H1 (cell line): ENCODE data around the gene TYK2. TPM values are rescaled to one million over a fixed set of nuclear protein-coding genes. Genes with fewer than 3 reads are reported as not detected.

Experiments used
- CTCF ChIA-PET: fragments of 300-600 bp; sonication (Branson Sonifier 250); formaldehyde crosslinking; loops from one replicate; lab custom pipeline; 2021; ENCODE audit not compliant: partially characterized antibody; lab: Charles Lee
- POLR2A ChIA-PET: fragments of 300-600 bp; sonication (Branson Sonifier 250); formaldehyde crosslinking; loops from one replicate; lab custom pipeline; 2021; ENCODE audit warnings: inconsistent platforms; ENCODE audit not compliant: partially characterized antibody; lab: Charles Lee
- DNase-seq, 2 experiments: peaks; one replicate each; pipeline versions ENCODE4 v3.0.0 to v3.0.0-alpha.2; 2010 to 2022; ENCODE audit warnings: low spot score in 2 of 2, low read depth in 1 of 2, mixed read lengths in 1 of 2
- FAIRE-seq: peaks from 2 replicates; lab custom pipeline; 2011; peaks lifted over from hg19 to GRCh38; lab: Jason Lieb, UNC
- H2AFZ ChIP-seq: 2 replicates; pipeline ENCODE4 v1.8.1; 2012; ENCODE audit warnings: low read length, inconsistent platforms
- H2AK5ac ChIP-seq: 2 replicates; pipeline ENCODE4 v1.6.1; 2013; ENCODE audit warnings: low read depth, low read length
- H2BK120ac ChIP-seq: replicated peaks from 2 replicates; pipeline ENCODE3; 2013; ENCODE audit warnings: low read depth, low read length, inconsistent platforms
- H2BK12ac ChIP-seq: 2 replicates; pipeline ENCODE4 v1.6.1; 2013; ENCODE audit warnings: low read depth, low read length
- H2BK15ac ChIP-seq: 2 replicates; pipeline ENCODE4 v1.6.1; 2013; ENCODE audit warnings: low read length
- H2BK20ac ChIP-seq: 2 replicates; pipeline ENCODE4 v1.6.1; 2013; ENCODE audit warnings: low read length
- H2BK5ac ChIP-seq: 2 replicates; pipeline ENCODE4 v1.6.1; 2013; ENCODE audit warnings: low read depth, low read length
- H3K14ac ChIP-seq: 2 replicates; pipeline ENCODE4 v1.6.1; 2013; ENCODE audit warnings: inconsistent platforms; ENCODE audit not compliant: insufficient read length
- H3K18ac ChIP-seq: 2 replicates; pipeline ENCODE4 v1.6.1; 2013; ENCODE audit warnings: low read length; ENCODE audit errors: extremely low read depth
- H3K23ac ChIP-seq: 2 replicates; pipeline ENCODE4 v1.6.1; 2013; ENCODE audit warnings: inconsistent platforms; ENCODE audit not compliant: insufficient read length
- H3K23me2 ChIP-seq: 2 replicates; pipeline ENCODE4 v1.6.1; 2013; ENCODE audit warnings: low read depth, low read length
- H3K27ac ChIP-seq: 2 replicates; pipeline ENCODE4 v1.6.1; 2011; ENCODE audit warnings: low read depth, low read length, inconsistent platforms
- H3K27me3 ChIP-seq, 4 experiments: replicated peaks in 1 of 4; 1 replicate in 1 of 4; 2 replicates in 3 of 4; pipeline versions ENCODE4 v1.6.1 to v1.8.1; 2011 to 2013; ENCODE audit warnings: low read length in 3 of 4, mild to moderate bottlenecking in 3 of 4, inconsistent platforms in 2 of 4, mixed read lengths in 2 of 4, moderate library complexity in 1 of 4; ENCODE audit not compliant: control insufficient read depth in 3 of 4, insufficient read depth in 3 of 4; ENCODE audit errors: extremely low read depth in 1 of 4
- H3K36me3 ChIP-seq, 4 experiments: 2 replicates each; pipeline versions ENCODE4 v1.6.1 to v1.8.1; 2011 to 2013; ENCODE audit warnings: mild to moderate bottlenecking in 4 of 4, low read length in 3 of 4, moderate library complexity in 2 of 4, control low read depth in 1 of 4, inconsistent platforms in 1 of 4; ENCODE audit not compliant: insufficient read depth in 4 of 4, control insufficient read depth in 2 of 4
- H3K4ac ChIP-seq: replicated peaks from 2 replicates; pipeline ENCODE3; 2013; ENCODE audit warnings: low read length, low read depth, mixed read lengths, inconsistent platforms; ENCODE audit not compliant: insufficient read length
- H3K4me1 ChIP-seq, 4 experiments: replicated peaks in 1 of 4; 1 replicate in 1 of 4; 2 replicates in 3 of 4; pipeline versions ENCODE4 v1.6.1 to v1.8.1; 2011 to 2013; ENCODE audit warnings: low read length in 3 of 4, inconsistent platforms in 2 of 4, mixed read lengths in 1 of 4; ENCODE audit not compliant: insufficient read depth in 4 of 4, control insufficient read depth in 3 of 4
- H3K4me2 ChIP-seq, 2 experiments: 2 replicates each; pipeline versions ENCODE4 v1.6.1 to v1.8.1; 2011 to 2013; ENCODE audit warnings: low read depth in 2 of 2, low read length in 2 of 2, control low read depth in 1 of 2, inconsistent platforms in 1 of 2, mild to moderate bottlenecking in 1 of 2; ENCODE audit not compliant: insufficient read depth in 1 of 2
- H3K4me3 ChIP-seq, 4 experiments: fragments of 200-600, 300-600 bp in 1 of 4; sonication (generic), shearing (Covaris generic), sonication (Bioruptor Twin) in 1 of 4; 2 replicates each; pipeline versions ENCODE4 v1.5.1 to v1.8.1; 2011 to 2016; ENCODE audit warnings: low read length in 4 of 4, low read depth in 3 of 4, control low read depth in 2 of 4, inconsistent platforms in 2 of 4, mild to moderate bottlenecking in 2 of 4, mixed read lengths in 1 of 4, moderate library complexity in 1 of 4; ENCODE audit not compliant: insufficient read depth in 2 of 4; ENCODE audit errors: extremely low read depth in 1 of 4
- H3K56ac ChIP-seq: replicated peaks from 2 replicates; pipeline ENCODE3; 2013; ENCODE audit warnings: low read depth, mild to moderate bottlenecking, mixed read lengths, low read length, inconsistent platforms; ENCODE audit not compliant: insufficient read length
- H3K79me1 ChIP-seq: 2 replicates; pipeline ENCODE4 v1.6.1; 2013; ENCODE audit warnings: low read depth, low read length, control low read depth
- H3K79me2 ChIP-seq, 2 experiments: 2 replicates each; pipeline versions ENCODE4 v1.6.1 to v1.8.1; 2012 to 2013; ENCODE audit warnings: low read length in 2 of 2, mild to moderate bottlenecking in 2 of 2, inconsistent platforms in 1 of 2; ENCODE audit not compliant: insufficient read depth in 2 of 2, control insufficient read depth in 1 of 2
- H3K9ac ChIP-seq, 4 experiments: replicated peaks in 1 of 4; 1 replicate in 1 of 4; 2 replicates in 3 of 4; pipeline versions ENCODE4 v1.6.1 to v1.8.1; 2011 to 2013; ENCODE audit warnings: low read depth in 3 of 4, low read length in 3 of 4, control low read depth in 2 of 4, mild to moderate bottlenecking in 2 of 4, moderate library complexity in 2 of 4, inconsistent platforms in 1 of 4; ENCODE audit errors: extremely low read depth in 1 of 4
- H3K9me3 ChIP-seq, 2 experiments: 2 replicates each; pipeline versions ENCODE4 v1.6.1 to v1.8.1; 2012 to 2013; ENCODE audit warnings: mild to moderate bottlenecking in 2 of 2, moderate library complexity in 2 of 2, control low read depth in 1 of 2, inconsistent platforms in 1 of 2, low read depth in 1 of 2, low read length in 1 of 2, mixed read lengths in 1 of 2; ENCODE audit not compliant: insufficient read depth in 2 of 2
- H4K20me1 ChIP-seq, 2 experiments: replicated peaks in 1 of 2; 2 replicates each; pipeline versions ENCODE3 to v1.8.1; 2011 to 2013; ENCODE audit warnings: inconsistent platforms in 2 of 2, low read length in 2 of 2, mild to moderate bottlenecking in 1 of 2; ENCODE audit not compliant: insufficient read depth in 2 of 2, control insufficient read depth in 1 of 2
- H4K5ac ChIP-seq: 2 replicates; pipeline ENCODE4 v1.6.1; 2013; ENCODE audit warnings: low read length, low read depth, mixed read lengths, inconsistent platforms; ENCODE audit not compliant: insufficient read length
- H4K8ac ChIP-seq: 2 replicates; pipeline ENCODE4 v1.8.0; 2013; ENCODE audit warnings: mild to moderate bottlenecking, moderate library complexity, low read length, inconsistent platforms; ENCODE audit not compliant: insufficient read depth; ENCODE audit errors: extremely low read depth
- H4K91ac ChIP-seq: replicated peaks from 2 replicates; pipeline ENCODE3; 2013; ENCODE audit warnings: low read length, mixed read lengths, inconsistent platforms; ENCODE audit not compliant: insufficient read length
- BRCA1 ChIP-seq: IDR thresholded peaks from 2 replicates; pipeline ENCODE4 v1.6.1; 2012; ENCODE audit warnings: low read depth, low read length, improper control_type of control experiment
- EZH2 ChIP-seq: fragments of 200-600 bp; sonication (generic); IDR thresholded peaks from 2 replicates; pipeline ENCODE4 v1.7.1; 2012; ENCODE audit warnings: low read depth, mild to moderate bottlenecking, moderate library complexity, low read length, inconsistent platforms; ENCODE audit not compliant: severe bottlenecking
- GABPA ChIP-seq: IDR thresholded peaks from 2 replicates; pipeline ENCODE4 v1.6.1; 2011; ENCODE audit warnings: mild to moderate bottlenecking, low read length, moderate library complexity, borderline replicate concordance; ENCODE audit not compliant: insufficient read depth
- KDM4A ChIP-seq: IDR thresholded peaks from one replicate; pipeline ENCODE4 v1.7.1; 2012; ENCODE audit warnings: low read depth, mild to moderate bottlenecking, moderate library complexity, low read length, inconsistent platforms; ENCODE audit not compliant: severe bottlenecking
- KDM5A ChIP-seq: fragments of 200-600 bp; IDR thresholded peaks from 2 replicates; pipeline ENCODE4 v1.7.1; 2012; ENCODE audit warnings: mild to moderate bottlenecking, low read length, inconsistent platforms, mixed read lengths
- SUZ12 ChIP-seq: fragments of 200-600 bp; sonication (generic); IDR thresholded peaks from 2 replicates; pipeline ENCODE4 v1.6.1; 2012; ENCODE audit warnings: mild to moderate bottlenecking, inconsistent platforms, low read length, moderate library complexity, mixed read lengths
- WGBS, 2 experiments: shearing (Covaris generic) in 1 of 2; methylation state at CpG; one replicate each; pipeline versions ENCODE4 v1.1.6 to v1.1.7; 2013 to 2015; ENCODE audit warnings: low lambda C conversion rate in 2 of 2, mixed read lengths in 2 of 2, inconsistent platforms in 1 of 2, low coverage in 1 of 2, missing lambda C conversion rate in 1 of 2; ENCODE audit not compliant: insufficient replicate concordance in 2 of 2, insufficient coverage in 1 of 2, insufficient read length in 1 of 2; ENCODE audit errors: extremely low coverage in 1 of 2, missing lambda C conversion rate in 1 of 2; 5-methylcytosine and 5-hydroxymethylcytosine counted together
- polyA plus RNA-seq, 7 experiments: library from polyadenylated mRNA; depleted of rRNA in 3 of 7; stranded (reverse) in 5 of 7; unstranded in 2 of 7; fragments of >200 nt in 5 of 7; fragments of 200-250 nt in 2 of 7; gene quantifications; 1 replicate in 5 of 7; 2 replicates in 1 of 7; 4 replicates in 1 of 7; pipeline versions ENCODE4 v1.2.1 to v1.2.3, GENCODE V29; 2011 to 2013; ENCODE audit warnings: missing spikeins in 2 of 7, mixed read lengths in 2 of 7
- total RNA-seq: library from RNA; stranded (reverse); fragmentation: NEBNext Ultra II Directional; extraction: Animal tissue kit (Norgen Biotek cat#: 25700); gene quantifications from 2 replicates; pipeline ENCODE4 v1.2.1, GENCODE V29; 2021

TYK2 gene
- total and polyA plus RNA-seq, 2 of the 8 experiments (the other 6 are each of a cell fraction or from before 2014, with no cell fraction given): 32.1 to 40.8 TPM

GRCh38 chr19:10404888-10405820, 24.8 kb upstream of the TYK2 start:
- H2AFZ ChIP-seq: peak overlapping the region; percentile 27; the same call in 1 of the 2 replicates
- H4K8ac ChIP-seq: no peak overlapping the region; the same call in none of the 2 replicates
- POLR2A ChIA-PET: interaction anchor here (0.7 to 5.9 kb wide), 8 partner anchors 9 to 98 kb away, joined by 3 to 33 read pairs (median 4); partner anchors contain the start of gene KEAP1
- H3K14ac ChIP-seq: no peak overlapping the region
- H3K23ac ChIP-seq: no peak overlapping the region
- no peak overlapping the region for H2BK20ac ChIP-seq
- H3K4ac ChIP-seq: no peak overlapping the region
- H3K27ac ChIP-seq: no peak overlapping the region
- no peak overlapping the region for H2AK5ac ChIP-seq
- H3K56ac ChIP-seq: no peak overlapping the region
- no peaks in the 10 kb centered on the region; a peak in 1 of 8 replicates for H3K36me3 ChIP-seq
- no peak overlapping the region for H2BK5ac ChIP-seq
- CTCF ChIA-PET: interaction anchor here (0.6 to 10.5 kb wide), 25 partner anchors 10 to 835 kb away, joined by 3 to 172 read pairs (median 4); partner anchors contain the start of genes ICAM1, ICAM4 and PDE4A
- FAIRE-seq (no peak), DNase-seq (no peak)
- peaks cover 5% of the 10 kb centered on the region for H3K79me1 ChIP-seq
- H4K5ac ChIP-seq: peak overlapping the region; percentile 20
- H3K9me3 ChIP-seq: no peaks in the 10 kb centered on the region
- no peak for TF ChIP-seq BRCA1
- TF ChIP-seq KDM4A: peak; percentile 0
- TF ChIP-seq GABPA: 0 out of 2 replicates have a peak, but pooled peaks have one; percentile 20
- no peak for TF ChIP-seq KDM5A
- peak; percentile 14 for TF ChIP-seq EZH2
- TF ChIP-seq SUZ12: peak; percentile 19; the same call in 1 of the 2 replicates
- peaks cover 17% of the 10 kb centered on the region for H3K23me2 ChIP-seq
- H4K20me1 ChIP-seq: peaks cover 0 to 8% of the 10 kb centered on the region in 2 experiments
- peak overlapping the region in 2 of 4 experiments; percentile 42 to 54; a peak in 2 of 7 replicates for H3K9ac ChIP-seq
- peak overlapping the region; percentile 41 to 98 (median 98) for H3K4me3 ChIP-seq
- WGBS, 2 experiments: 34% methylated on average over 19 of the region's 43 CpGs; no CpG with 5 or more reads in 1 of the 2 experiments
- H3K79me2 ChIP-seq: peaks cover 17 to 32% of the 10 kb centered on the region in 2 experiments
- H3K4me1 ChIP-seq: peaks cover 3 to 8% (median 5%) of the 10 kb centered on the region in 4 experiments; a peak in 5 of 7 replicates
- peak overlapping the region; percentile 53 to 98 for H3K4me2 ChIP-seq
- peaks cover 3 to 15% (median 9%) of the 10 kb centered on the region in 4 experiments; a peak in 5 of 7 replicates for H3K27me3 ChIP-seq
- no peak overlapping the region for H2BK15ac ChIP-seq
- no peak overlapping the region for H4K91ac ChIP-seq
- H2BK12ac ChIP-seq: no peak overlapping the region
- H2BK120ac ChIP-seq: peak overlapping the region; percentile 33
- H3K18ac ChIP-seq: no peak overlapping the region; the same call in 1 of the 2 replicates
